B cell (primary cell): Measurements from ENCODE around the gene CEP131. TPM values are rescaled to one million over a fixed set of nuclear protein-coding genes. Genes with fewer than 3 reads are reported as not detected.

Experiments
- ATAC-seq: fragments of 200-7000 bp; cut with Tn5 transposase; one replicate; pipeline ENCODE4 v1.10.0; 2021; ENCODE audit warnings: low read depth, mild to moderate bottlenecking, moderate number of reproducible peaks, moderate library complexity
- CTCF ChIA-PET: fragments of 350-600 bp; sonication (Branson Sonifier 250); formaldehyde crosslinking; loops from one replicate; lab custom pipeline; 2021; ENCODE audit warnings: antibody characterized with exemption, inconsistent platforms; lab: Charles Lee
- POLR2A ChIA-PET: fragments of 350-600 bp; sonication (Branson Sonifier 250); formaldehyde crosslinking; loops from one replicate; lab custom pipeline; 2021; ENCODE audit warnings: antibody characterized with exemption; lab: Charles Lee
- DNase-seq: peaks from one replicate; pipeline ENCODE4 v3.0.0; 2013
- H2AFZ ChIP-seq: 2 replicates; pipeline ENCODE4 v1.6.1; 2012; ENCODE audit warnings: mild to moderate bottlenecking, low read depth, low read length; ENCODE audit not compliant: insufficient read depth, poor library complexity, severe bottlenecking
- H3K27ac ChIP-seq, 2 donors: 1 replicate in 1 of 2; 2 replicates in 1 of 2; pipeline ENCODE4 v1.5.1; 2012 to 2013; ENCODE audit warnings: low read length in 2 of 2, mild to moderate bottlenecking in 2 of 2, moderate library complexity in 1 of 2
- H3K27me3 ChIP-seq, 4 experiments: fragments of 200-600 bp in 1 of 4; sonication (generic) in 1 of 4; replicated peaks in 1 of 4; 1 replicate in 2 of 4; 2 replicates in 2 of 4; pipeline versions ENCODE4 v1.6.1 to v1.7.0; 2013 to 2016; ENCODE audit warnings: low read length in 3 of 4, mild to moderate bottlenecking in 2 of 4, mixed read lengths in 1 of 4, moderate library complexity in 1 of 4; ENCODE audit not compliant: insufficient read depth in 4 of 4, control insufficient read depth in 3 of 4; ENCODE audit errors: control extremely low read depth in 1 of 4
- H3K36me3 ChIP-seq, 2 experiments: replicated peaks in 1 of 2; 1 replicate in 1 of 2; 2 replicates in 1 of 2; pipeline versions ENCODE4 v1.6.1 to v1.7.1; 2013; ENCODE audit warnings: low read length in 1 of 2; ENCODE audit not compliant: insufficient read depth in 2 of 2, control insufficient read depth in 1 of 2; ENCODE audit errors: control extremely low read depth in 1 of 2, extremely low read depth in 1 of 2
- H3K4me1 ChIP-seq, 2 donors: fragments of 200-600 bp in 1 of 2; sonication (generic) in 1 of 2; 1 replicate in 1 of 2; 2 replicates in 1 of 2; pipeline versions ENCODE4 v1.5.1 to v1.6.1; 2013 to 2017; ENCODE audit warnings: low read length in 2 of 2; ENCODE audit not compliant: control insufficient read depth in 2 of 2, insufficient read depth in 2 of 2
- H3K4me2 ChIP-seq: replicated peaks from 2 replicates; pipeline ENCODE3; 2012; ENCODE audit warnings: mild to moderate bottlenecking, low read depth, low read length; ENCODE audit not compliant: poor library complexity, severe bottlenecking
- H3K4me3 ChIP-seq, 5 experiments: fragments of 200-600 bp in 1 of 5; sonication (generic) in 1 of 5; 1 replicate in 3 of 5; 2 replicates in 2 of 5; pipeline versions ENCODE4 v1.5.1 to v1.7.0; 2011 to 2016; ENCODE audit warnings: low read length in 4 of 5, mild to moderate bottlenecking in 4 of 5, low read depth in 2 of 5, control low read depth in 1 of 5, moderate library complexity in 1 of 5; ENCODE audit not compliant: insufficient read depth in 1 of 5; ENCODE audit errors: control extremely low read depth in 1 of 5, extremely low read depth in 1 of 5
- H3K79me2 ChIP-seq: fragments of 200-600 bp; sonication (generic); one replicate; pipeline ENCODE4 v1.6.0; 2016; ENCODE audit warnings: low read length; ENCODE audit not compliant: control insufficient read depth, insufficient read depth
- H3K9ac ChIP-seq: fragments of 200-600 bp; sonication (generic); 2 replicates; pipeline ENCODE4 v1.6.1; 2017; ENCODE audit warnings: mild to moderate bottlenecking, low read length, moderate library complexity
- H3K9me3 ChIP-seq, 3 donors: one replicate each; pipeline versions ENCODE4 v1.6.1 to v1.7.1; 2013; ENCODE audit warnings: low read length in 2 of 3; ENCODE audit not compliant: control insufficient read depth in 2 of 3, insufficient read depth in 1 of 3; ENCODE audit errors: control extremely low read depth in 1 of 3
- H4K20me1 ChIP-seq: 2 replicates; pipeline ENCODE4 v1.6.0; 2012; ENCODE audit warnings: mild to moderate bottlenecking, low read length; ENCODE audit not compliant: insufficient read depth, control insufficient read depth, poor library complexity, severe bottlenecking
- H3K27ac Mint-ChIP-seq: one replicate; pipeline ENCODE4 v1.8.0; 2021; ENCODE audit warnings: mixed read lengths
- H3K27me3 Mint-ChIP-seq: one replicate; pipeline ENCODE4 v1.8.0; 2021; ENCODE audit warnings: mixed read lengths
- H3K4me1 Mint-ChIP-seq: one replicate; pipeline ENCODE4 v1.8.0; 2021; ENCODE audit warnings: mixed read lengths
- H3K4me3 Mint-ChIP-seq: one replicate; pipeline ENCODE4 v1.8.0; 2021; ENCODE audit warnings: mixed read lengths
- H3K9me3 Mint-ChIP-seq: one replicate; pipeline ENCODE4 v1.8.0; 2022; ENCODE audit warnings: mixed read lengths; ENCODE audit not compliant: insufficient read depth
- EZH2 ChIP-seq: IDR thresholded peaks from 2 replicates; pipeline ENCODE4 v1.6.1; 2012; ENCODE audit warnings: borderline replicate concordance, low read depth, mild to moderate bottlenecking, moderate library complexity, low read length; ENCODE audit not compliant: insufficient read depth, poor library complexity, severe bottlenecking
- WGBS: methylation state at CpG from one replicate; pipeline ENCODE4 v1.1.5; 2013; ENCODE audit warnings: missing lambda C conversion rate; ENCODE audit not compliant: insufficient coverage; 5-methylcytosine and 5-hydroxymethylcytosine counted together
- intact Hi-C: fragments of 100-400 bp; cut with micrococcal nuclease; formaldehyde crosslinking; loops from one replicate; pipeline ENCODE4 v1.10.0; 2022
- polyA plus RNA-seq: library from polyadenylated mRNA; depleted of rRNA; stranded (reverse); fragments of >200 nt; gene quantifications from 2 replicates; pipeline ENCODE4 v1.2.3, GENCODE V29; 2012
- total RNA-seq, 2 donors: library from RNA; stranded (reverse); fragments of 120-200 nt in 1 of 2; gene quantifications; 1 replicate in 1 of 2; 2 replicates in 1 of 2; pipeline versions ENCODE4 v1.2.3 to v1.2.4, GENCODE V29; 2013 to 2022
- TF ChIP-seq, protein P1 (sequence below): fragments of 200-600 bp; IDR thresholded peaks from one replicate; pipeline ENCODE4 v1.8.0; 2022; ENCODE audit warnings: antibody characterized with exemption, mild to moderate bottlenecking

CEP131 gene
- total and polyA plus RNA-seq, 2 donors (not counting 1 experiment from before 2014, with no cell fraction given) = 18.8 to 25.5 TPM

DNA sequence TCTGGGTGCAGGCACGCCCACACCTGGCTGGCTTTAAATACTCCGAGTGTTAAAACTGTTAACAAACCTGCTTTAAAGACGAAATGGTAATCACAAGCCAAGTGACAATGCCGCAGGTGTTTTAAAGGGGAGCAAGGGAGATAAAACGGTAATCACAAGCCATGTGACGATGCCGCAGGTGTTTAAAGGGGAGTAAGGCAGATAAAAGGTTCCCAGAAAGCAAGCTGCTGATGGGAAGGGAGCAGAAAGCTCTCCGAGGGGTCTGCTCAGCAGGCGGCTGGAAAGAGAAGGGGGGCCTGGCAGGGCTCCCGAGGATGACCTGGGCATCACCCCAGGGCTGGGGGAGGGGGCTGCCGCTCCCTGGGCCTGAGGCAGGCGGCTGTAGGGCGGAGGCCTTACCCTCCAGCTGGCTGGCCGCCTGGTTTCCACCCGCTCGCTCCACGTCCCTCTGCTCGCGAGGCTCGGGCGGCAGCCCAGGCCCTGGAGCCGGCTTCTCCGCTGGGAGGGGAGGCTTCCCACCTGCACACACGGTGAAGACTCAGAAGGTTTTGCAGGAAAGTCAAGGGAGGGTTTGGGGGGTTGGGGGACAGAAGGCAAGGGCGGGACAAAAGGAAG lies 28.4 kb upstream of the CEP131 start:
- peaks cover 15% of the 10 kb centered on the region for H3K79me2 ChIP-seq
- H3K4me1 ChIP-seq = peaks cover 0 to 11% of the 10 kb centered on the region in 2 donors
- no peak overlapping the region for H3K27ac ChIP-seq
- intact Hi-C loops = loop anchor here (5.0 to 10.0 kb wide), 2 partner anchors 264 to 301 kb away; partner anchors contain the start of genes ACTG1 and FAAP100
- Mint-ChIP-seq H3K27me3 (no peaks in the 10 kb centered on the region), H3K27ac (peak overlapping the region; percentile 26), H3K4me1 (peaks cover 7% of the 10 kb centered on the region), H3K4me3 (no peak overlapping the region), H3K9me3 (no peaks in the 10 kb centered on the region)
- peaks cover 62% of the 10 kb centered on the region for H4K20me1 ChIP-seq
- no peak overlapping the region for H3K4me3 ChIP-seq
- H3K9ac ChIP-seq = no peak overlapping the region
- ChIA-PET CTCF (interaction anchor here (1.6 to 4.2 kb wide), 3 partner anchors 233 to 349 kb away, joined by 7 to 33 read pairs (median 8); no protein-coding TSS in a partner anchor), POLR2A (no interaction called here)
- H2AFZ ChIP-seq = no peak overlapping the region
- H3K36me3 ChIP-seq = peaks cover 0 to 43% of the 10 kb centered on the region in 2 experiments
- ATAC-seq (no peak), DNase-seq (no peak)
- 80% methylated on average over 23 of the region's 25 CpGs for WGBS
- no peaks in the 10 kb centered on the region for H3K27me3 ChIP-seq
- TF ChIP-seq EZH2 = no peak
- TF ChIP-seq, protein P1, sequence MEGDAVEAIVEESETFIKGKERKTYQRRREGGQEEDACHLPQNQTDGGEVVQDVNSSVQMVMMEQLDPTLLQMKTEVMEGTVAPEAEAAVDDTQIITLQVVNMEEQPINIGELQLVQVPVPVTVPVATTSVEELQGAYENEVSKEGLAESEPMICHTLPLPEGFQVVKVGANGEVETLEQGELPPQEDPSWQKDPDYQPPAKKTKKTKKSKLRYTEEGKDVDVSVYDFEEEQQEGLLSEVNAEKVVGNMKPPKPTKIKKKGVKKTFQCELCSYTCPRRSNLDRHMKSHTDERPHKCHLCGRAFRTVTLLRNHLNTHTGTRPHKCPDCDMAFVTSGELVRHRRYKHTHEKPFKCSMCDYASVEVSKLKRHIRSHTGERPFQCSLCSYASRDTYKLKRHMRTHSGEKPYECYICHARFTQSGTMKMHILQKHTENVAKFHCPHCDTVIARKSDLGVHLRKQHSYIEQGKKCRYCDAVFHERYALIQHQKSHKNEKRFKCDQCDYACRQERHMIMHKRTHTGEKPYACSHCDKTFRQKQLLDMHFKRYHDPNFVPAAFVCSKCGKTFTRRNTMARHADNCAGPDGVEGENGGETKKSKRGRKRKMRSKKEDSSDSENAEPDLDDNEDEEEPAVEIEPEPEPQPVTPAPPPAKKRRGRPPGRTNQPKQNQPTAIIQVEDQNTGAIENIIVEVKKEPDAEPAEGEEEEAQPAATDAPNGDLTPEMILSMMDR = no peak
- no peaks in the 10 kb centered on the region for H3K9me3 ChIP-seq
- peak overlapping the region; percentile 0 for H3K4me2 ChIP-seq
